HUDEP-2 (cell line): Measurements from ENCODE around the gene ZDHHC19.
"Not testable (repeated sequence)": the region's sequence is repeated elsewhere in the genome, so short reads cannot be mapped to it uniquely, and the experiment has no call there.

Experiments
- DNase-seq, 76 experiments: peaks; one replicate each; lab custom pipeline; 2025; ENCODE audit not compliant: unreplicated experiment in 76 of 76; lab: John Stamatoyannopoulos, UW

The ZDHHC19 gene

GRCh38 chr3:196205442-196206205, 5.6 kb downstream of the ZDHHC19 start:
- DNase-seq, result peak in 1 of 76 experiments; percentile 6

- DNase-seq, result no peak
Measured at GRCh38 chr3:196203846-196204245, 7.4 kb downstream of the ZDHHC19 start.

- DNase-seq, result no peak
Measured at GRCh38 chr3:196202516-196202970, 8.7 kb downstream of the ZDHHC19 start.

GRCh38 chr3:196198771-196199753, 12.1 kb downstream of the ZDHHC19 start:
- DNase-seq, result peak in 7 of 76 experiments; percentile 10 to 24 (median 17)

- DNase-seq, result no peak
Measured at GRCh38 chr3:196198081-196198675, 13.0 kb downstream of the ZDHHC19 start.

GRCh38 chr3:196197524-196197923, 13.7 kb downstream of the ZDHHC19 start:
- no peak for DNase-seq

GRCh38 chr3:196195664-196196265, 15.4 kb downstream of the ZDHHC19 start:
- peak in 4 of 76 experiments; percentile 13 to 43 (median 26) for DNase-seq

- peak in 75 of 76 experiments; percentile 34 to 92 (median 75) for DNase-seq
Measured at GRCh38 chr3:196194542-196194915, 16.7 kb downstream of the ZDHHC19 start.

- DNase-seq, result peak in 75 of 76 experiments; percentile 76 to 98 (median 95)
Measured at GRCh38 chr3:196193736-196194541, 17.3 kb downstream of the ZDHHC19 start.

GRCh38 chr3:196193133-196193735, 18.0 kb downstream of the ZDHHC19 start:
- peak in 16 of 76 experiments; percentile 11 to 72 (median 46) for DNase-seq

GRCh38 chr3:196192524-196193051, 18.6 kb downstream of the ZDHHC19 start:
- DNase-seq, result peak in 18 of 76 experiments; percentile 12 to 63 (median 43)

GRCh38 chr3:196192036-196192523, 19.1 kb downstream of the ZDHHC19 start:
- peak in 27 of 76 experiments; percentile 10 to 60 (median 33) for DNase-seq

- peak in 1 of 76 experiments; percentile 7 for DNase-seq
Measured at GRCh38 chr3:196189566-196190347, 21.4 kb downstream of the ZDHHC19 start.

- peak in 30 of 76 experiments; percentile 8 to 46 (median 26) for DNase-seq
Measured at GRCh38 chr3:196186651-196187573, 24.3 kb downstream of the ZDHHC19 start.

GRCh38 chr3:196184881-196185280, 26.3 kb downstream of the ZDHHC19 start:
- no peak for DNase-seq

- not testable (repeated sequence) for DNase-seq
Measured at GRCh38 chr3:196184169-196184432, 27.1 kb downstream of the ZDHHC19 start.

- peak in 12 of 76 experiments; percentile 9 to 69 (median 27) for DNase-seq
Measured at GRCh38 chr3:196181127-196181546, 30.1 kb downstream of the ZDHHC19 start.
